ENCODE measurements around the gene RAB38.

Gene RAB38

DNA sequence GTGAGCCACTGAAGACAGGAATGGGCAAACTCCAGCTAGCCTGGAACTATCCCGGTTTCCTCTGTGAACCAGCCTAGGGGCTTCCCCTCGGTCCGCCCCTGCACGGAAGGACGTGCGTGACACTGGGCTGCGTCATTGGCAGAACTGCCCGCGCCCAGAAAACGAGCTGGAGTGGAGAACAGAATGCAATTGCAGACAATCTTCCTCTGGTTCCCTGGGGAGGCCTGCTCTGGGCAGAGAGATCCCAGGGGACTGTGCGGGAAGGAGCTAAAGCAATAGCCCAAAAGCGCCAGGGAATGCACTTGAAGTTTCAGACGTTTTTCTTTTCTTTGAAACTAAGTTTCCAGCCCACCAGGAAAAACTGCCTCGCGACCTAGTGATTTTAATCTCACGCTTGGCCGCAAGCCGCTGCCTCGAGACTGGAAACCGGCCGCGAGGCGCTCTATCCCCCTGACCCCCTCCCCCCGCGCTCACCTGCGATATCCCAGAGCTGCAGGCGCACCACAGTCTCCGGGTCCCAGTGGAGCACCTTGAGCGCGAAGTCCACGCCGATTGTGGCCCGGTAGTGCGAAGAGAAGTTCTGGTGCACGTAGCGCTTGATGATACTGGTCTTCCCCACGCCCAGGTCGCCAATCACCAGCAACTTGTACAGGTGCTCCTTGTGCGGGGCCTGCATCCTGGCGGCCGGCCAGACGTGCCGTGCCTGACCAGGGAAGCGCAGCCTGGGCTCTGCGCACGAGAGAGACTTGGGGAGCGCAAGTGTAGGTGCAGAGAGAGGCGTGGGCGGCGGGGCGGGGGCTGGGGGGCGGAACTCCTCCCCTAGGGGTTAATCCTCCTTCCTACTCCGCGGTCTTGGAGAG, at the start of gene RAB38:
TSS of gene RAB38 (minus strand) at position 735 of the 860 bp plus-strand sequence. CDS start at position 676, 59 bp downstream.
- DNase-seq (ENCODE audit: low read depth in 2 of 2, low spot score in 1 of 2): no peak

DNA sequence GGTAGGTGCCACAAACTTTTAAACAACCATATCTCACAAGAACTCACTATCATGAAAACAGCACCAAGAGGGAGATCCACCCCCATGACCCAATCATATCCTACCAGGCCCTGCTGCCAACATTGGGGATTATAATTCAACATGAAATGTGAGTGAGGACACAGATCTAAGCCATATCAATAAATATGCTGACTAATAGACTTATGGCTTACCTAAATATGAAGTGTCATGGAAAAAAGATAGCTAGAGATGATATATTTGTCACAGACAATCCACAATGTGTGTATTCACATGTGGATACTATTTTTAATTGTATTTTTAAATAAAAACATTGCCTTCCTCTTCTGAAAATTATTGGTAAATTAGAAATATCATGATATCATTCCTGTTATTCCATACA, 38.2 kb upstream of the RAB38 start:
- DNase-seq (ENCODE audit: low read depth in 2 of 2, low spot score in 1 of 2): no peak

DNA sequence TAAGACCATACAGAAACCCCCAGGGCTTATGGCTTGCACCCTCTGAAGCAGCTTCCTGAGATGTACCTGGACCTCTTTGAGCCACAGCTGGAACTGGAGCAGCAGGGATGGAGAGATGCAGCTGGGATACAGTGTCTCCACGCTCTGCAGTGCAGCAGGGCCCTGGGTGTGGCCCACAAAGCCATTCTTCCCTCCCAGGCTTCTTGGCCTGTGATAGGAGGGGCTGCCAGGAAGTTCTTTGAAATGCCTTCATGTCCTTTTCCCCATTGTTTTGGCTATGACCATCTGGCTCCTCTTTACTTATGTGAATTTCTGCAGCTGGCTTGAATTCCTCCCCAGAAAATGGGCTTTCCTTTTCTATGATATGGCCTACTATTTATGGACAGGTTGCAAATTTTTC, 37.1 kb upstream of the RAB38 start:
- DNase-seq (ENCODE audit: low read depth in 2 of 2, low spot score in 1 of 2): no peak

- no peak for DNase-seq (ENCODE audit: low read depth in 2 of 2, low spot score in 1 of 2)
These were observed 33.5 kb upstream of the RAB38 start for GRCh38 chr11:88208745-88209144.

DNA sequence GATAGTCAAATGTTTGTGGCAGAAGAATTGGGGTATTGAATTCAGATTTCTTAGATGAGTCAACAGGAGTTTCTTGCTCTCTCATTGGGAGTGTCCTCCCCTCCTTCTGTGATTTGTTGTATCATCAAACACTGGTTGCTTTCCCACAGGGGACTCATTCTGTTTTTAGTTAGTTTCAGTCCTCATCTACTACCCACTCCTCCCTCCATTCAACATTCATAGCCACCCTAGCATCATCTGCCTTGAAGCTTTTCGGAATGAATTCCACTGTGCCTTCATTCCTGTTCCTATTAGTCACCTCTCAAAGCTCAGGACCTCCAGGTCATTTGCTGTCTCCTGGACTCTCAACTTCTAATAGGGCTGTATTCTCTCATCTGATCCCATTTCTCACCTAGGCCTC, 31.5 kb upstream of the RAB38 start:
- no peak for DNase-seq (ENCODE audit: low read depth in 2 of 2, low spot score in 1 of 2)

- DNase-seq (ENCODE audit: low read depth in 2 of 2, low spot score in 1 of 2): no peak
These were observed 29.1 kb upstream of the RAB38 start for GRCh38 chr11:88204353-88204752.

DNA sequence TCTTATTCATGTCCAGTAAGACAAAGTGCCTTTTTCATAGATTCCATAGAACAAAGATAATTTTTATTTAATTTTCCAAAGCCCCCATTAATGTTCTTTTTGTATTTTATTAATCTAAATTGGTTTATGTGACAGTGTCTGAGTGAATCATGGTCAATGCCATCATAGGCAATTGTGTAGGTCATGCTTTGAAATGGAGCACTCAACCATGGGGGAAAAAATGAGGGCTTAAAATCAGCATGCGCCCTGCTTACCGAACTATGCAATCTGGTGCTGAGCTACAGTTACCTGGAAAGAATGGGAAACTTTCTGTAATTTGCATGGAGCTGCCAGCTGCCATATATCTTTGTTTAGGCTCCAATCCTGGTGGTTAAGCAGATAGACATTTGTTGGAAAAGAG, 28.4 kb upstream of the RAB38 start:
- no peak for DNase-seq (ENCODE audit: low read depth in 2 of 2, low spot score in 1 of 2)

DNA sequence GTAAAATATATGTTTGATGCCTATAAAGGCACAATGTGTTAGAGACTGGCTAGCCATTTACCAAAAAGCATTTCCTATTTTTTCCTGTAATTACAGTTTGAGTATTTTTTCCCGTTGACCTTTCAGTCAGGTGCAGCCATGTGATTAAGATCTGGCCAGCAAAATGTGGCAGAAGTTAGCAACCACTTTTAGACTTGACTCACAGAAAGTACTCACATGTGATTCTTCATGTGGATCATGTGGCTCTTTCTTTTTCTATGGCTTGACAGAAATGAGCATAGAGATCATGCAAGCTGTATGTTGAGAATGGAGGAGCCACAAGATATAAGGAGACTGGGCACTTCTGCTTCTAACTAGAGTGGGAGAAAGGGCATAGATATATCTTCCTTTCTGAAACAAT, 27.3 kb upstream of the RAB38 start:
- DNase-seq (ENCODE audit: low read depth in 2 of 2, low spot score in 1 of 2): no peak

GRCh38 chr11:88196393-88196792, 21.1 kb upstream of the RAB38 start:
- no peak for DNase-seq (ENCODE audit: low read depth in 2 of 2, low spot score in 1 of 2)

- DNase-seq (ENCODE audit: low read depth in 2 of 2, low spot score in 1 of 2): no peak
These were observed 20.7 kb upstream of the RAB38 start for GRCh38 chr11:88195908-88196307.

DNA sequence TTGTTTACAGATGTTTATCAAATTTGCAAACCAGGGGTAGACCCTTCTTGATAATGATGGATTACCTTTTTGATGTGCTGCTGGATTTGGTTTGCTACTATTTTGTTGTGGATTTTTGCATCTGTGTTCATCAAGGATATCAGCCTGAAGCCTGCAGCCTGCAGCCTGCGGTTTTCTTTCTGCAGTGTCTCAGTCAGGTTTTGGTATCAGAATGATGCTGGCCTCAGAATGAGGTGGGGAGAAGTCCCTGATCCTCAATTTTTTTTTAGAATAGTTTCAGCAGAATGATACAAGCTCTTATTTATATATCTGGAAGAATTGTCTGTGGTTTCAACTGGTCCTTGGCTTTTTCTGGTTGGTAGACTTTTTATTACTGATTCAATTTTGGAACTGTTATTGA, 19.7 kb upstream of the RAB38 start:
- DNase-seq (ENCODE audit: low read depth in 2 of 2, low spot score in 1 of 2): no peak

GRCh38 chr11:88193278-88193677, 18.0 kb upstream of the RAB38 start:
- DNase-seq (ENCODE audit: low read depth in 2 of 2, low spot score in 1 of 2): no peak

- no peak for DNase-seq (ENCODE audit: low read depth in 2 of 2, low spot score in 1 of 2)
These were observed 13.7 kb upstream of the RAB38 start for GRCh38 chr11:88188932-88189253.

DNA sequence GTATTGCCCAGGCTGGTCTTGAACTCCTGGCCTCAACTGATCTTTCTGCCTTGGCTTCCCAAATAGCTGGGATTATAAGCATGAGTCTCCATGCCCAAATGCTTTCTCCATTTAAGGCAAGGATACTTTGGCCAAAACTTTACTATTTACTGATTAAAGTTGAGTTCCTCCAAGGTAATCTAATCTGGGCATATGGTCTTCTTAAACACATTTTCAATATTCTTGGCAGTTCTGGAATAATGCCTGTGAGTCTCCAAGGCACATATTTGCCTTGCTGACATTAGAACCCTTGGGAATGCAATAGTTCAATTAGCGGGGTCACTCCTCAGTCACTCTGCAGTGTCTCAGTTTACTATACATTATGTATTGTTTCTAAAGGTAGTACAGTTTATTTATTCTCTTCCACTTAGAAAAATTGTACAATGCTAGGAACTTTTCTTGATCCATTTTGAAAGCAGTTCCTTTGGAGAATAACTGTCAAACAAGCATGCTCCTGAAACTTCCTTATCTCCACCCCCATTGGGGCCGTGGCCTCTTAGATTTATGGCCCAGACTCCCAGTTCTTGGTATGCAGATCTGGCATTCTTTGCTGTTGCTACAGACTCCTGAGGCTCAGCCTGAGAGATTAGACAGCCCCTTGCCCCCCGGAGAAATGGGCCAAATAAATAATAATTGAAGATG, 13.1 kb upstream of the RAB38 start:
- no peak for DNase-seq (ENCODE audit: low read depth in 2 of 2, low spot score in 1 of 2)

DNA sequence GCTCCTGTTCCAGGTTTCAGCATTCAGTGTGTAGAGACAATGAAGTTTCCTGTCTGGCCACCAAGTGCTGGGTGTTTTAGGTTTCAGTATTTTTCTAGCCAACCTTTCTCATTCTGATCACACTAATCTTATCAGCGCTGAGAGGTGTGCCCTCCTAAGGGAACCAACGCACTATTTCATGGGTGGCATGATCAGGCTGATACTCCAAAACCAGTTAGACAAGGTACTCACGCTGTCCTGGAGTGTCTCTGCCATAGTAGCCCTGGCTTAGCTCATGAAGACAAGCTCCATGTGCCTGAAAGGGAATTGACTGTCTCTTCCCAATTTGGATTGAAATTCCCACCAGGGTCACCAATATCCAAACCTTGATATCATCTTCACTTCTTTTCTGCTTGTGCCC, 8.0 kb upstream of the RAB38 start:
- no peak for DNase-seq (ENCODE audit: low read depth in 2 of 2, low spot score in 1 of 2)

DNA sequence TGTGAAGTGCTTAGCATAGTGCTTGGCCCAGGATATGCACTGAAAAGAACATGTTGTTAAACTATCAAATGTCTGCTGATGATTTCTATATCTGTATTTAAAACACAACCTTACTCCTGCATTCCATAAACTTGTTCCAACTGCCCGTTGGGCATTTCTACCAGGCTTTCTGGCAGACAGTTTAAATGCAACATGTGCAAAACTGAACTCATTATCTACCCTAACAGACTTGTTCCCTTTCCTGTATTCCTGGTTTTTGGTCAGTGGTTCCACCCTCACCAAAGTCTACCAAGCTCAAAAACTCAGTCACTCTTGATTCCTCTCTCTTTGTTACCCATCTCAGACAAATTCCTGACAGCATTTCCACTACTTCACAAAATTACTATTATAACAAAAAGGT, 6.5 kb upstream of the RAB38 start:
- DNase-seq (ENCODE audit: low read depth in 2 of 2, low spot score in 1 of 2): no peak

- DNase-seq (ENCODE audit: low read depth in 2 of 2, low spot score in 1 of 2): no peak
These were observed 4.9 kb upstream of the RAB38 start for GRCh38 chr11:88179971-88180629.

DNA sequence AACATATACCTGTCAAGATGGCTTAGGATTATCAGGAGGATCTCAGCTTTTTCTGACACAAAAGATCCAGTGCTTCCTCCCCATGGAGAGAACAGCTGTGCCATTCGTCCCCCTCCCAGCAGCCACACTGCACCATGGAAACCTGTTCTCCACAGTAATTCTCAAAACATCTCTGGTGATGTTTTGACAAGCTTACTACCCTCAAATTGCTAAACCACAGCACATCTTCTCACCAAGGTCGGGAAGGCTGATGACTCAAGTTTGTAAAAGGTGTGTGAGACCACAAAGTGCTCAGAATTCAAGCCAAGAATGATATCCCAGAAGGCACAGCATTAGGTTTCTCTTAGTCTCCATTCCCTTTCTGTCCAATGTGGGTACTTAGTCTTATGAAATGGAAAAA, 3.9 kb upstream of the RAB38 start:
- no peak for DNase-seq (ENCODE audit: low read depth in 2 of 2, low spot score in 1 of 2)

GRCh38 chr11:88178191-88178590, 2.9 kb upstream of the RAB38 start:
- no peak for DNase-seq (ENCODE audit: low read depth in 2 of 2, low spot score in 1 of 2)

- DNase-seq (ENCODE audit: low read depth in 2 of 2, low spot score in 1 of 2): no peak
These were observed 379 bp upstream of the RAB38 start for GRCh38 chr11:88175569-88176075.

DNA sequence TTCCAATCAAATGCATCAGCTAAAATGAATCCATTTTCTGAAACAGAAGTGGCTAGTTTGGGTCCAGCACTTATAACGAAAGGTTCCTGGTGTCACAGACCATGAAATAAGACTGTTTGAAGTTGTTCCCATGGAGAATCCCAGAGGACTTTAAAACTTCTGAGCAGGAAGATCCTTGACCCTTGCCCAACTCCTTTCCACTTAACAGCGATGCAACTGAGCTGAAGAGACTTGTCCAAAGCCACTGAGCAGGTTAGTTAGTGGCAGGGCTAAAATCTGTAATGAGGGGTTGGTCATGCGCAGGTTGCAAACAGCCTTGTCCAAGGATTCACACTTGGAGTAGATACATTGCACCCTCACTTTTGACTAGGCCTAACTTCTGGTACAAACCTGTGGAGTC, 1.3 kb downstream of the RAB38 start:
- DNase-seq (ENCODE audit: low read depth in 2 of 2, low spot score in 1 of 2): no peak

DNA sequence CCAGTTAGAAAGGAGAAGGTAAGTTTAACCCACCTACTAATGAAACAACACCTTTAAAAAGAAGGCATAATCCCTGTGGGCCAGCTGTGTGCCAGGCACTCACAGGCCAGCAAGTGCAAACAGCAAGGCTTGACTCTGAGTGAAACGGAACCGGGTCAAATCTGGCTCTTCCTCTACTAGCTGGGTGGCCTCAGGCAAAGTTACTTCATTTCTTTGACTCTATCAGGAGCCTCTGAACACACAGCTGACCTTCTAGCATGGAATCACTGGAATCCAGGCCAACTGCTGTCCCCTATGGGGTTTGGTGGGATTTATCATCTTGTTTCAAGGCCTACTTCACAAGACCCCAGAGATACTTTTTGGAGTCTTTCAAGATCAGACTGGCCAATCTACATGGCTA, 3.3 kb downstream of the RAB38 start:
- no peak for DNase-seq (ENCODE audit: low read depth in 2 of 2, low spot score in 1 of 2)
